HepG2 (cell line): ENCODE data around the gene SHQ1. TPM values are rescaled to one million over a fixed set of nuclear protein-coding genes. Genes with fewer than 3 reads are reported as not detected.
"Not testable (repeated sequence)": the region's sequence is repeated elsewhere in the genome, so short reads cannot be mapped to it uniquely, and the experiment has no call there.

Experiments
- ATAC-seq: fragments of 200-7000 bp; cut with Tn5 transposase; 3 replicates; pipeline ENCODE4 v1.9.1; 2020; ENCODE audit warnings: mild to moderate bottlenecking, moderate library complexity
- BruUV-seq: library from RNA; stranded (reverse); fragments of 400-500 nt; replicated peaks from 2 replicates; lab custom pipeline; 2021; lab: Mats Ljungman, UMichigan
- CTCF ChIA-PET: fragments of 300-600 bp; formaldehyde crosslinking; extraction: SDS; loops from one replicate; lab custom pipeline; 2021; ENCODE audit warnings: low total read pairs, inconsistent platforms, low intra/inter-chr PET ratio; lab: Yijun Ruan, JAX
- POLR2A ChIA-PET: fragments of 350-600 bp; sonication (Branson Sonifier 250); formaldehyde crosslinking; loops from one replicate; lab custom pipeline; 2020; ENCODE audit warnings: antibody characterized with exemption, inconsistent platforms; lab: Yijun Ruan, JAX
- DNase-seq: peaks from one replicate; pipeline ENCODE4 v3.0.0-alpha.2; 2015; ENCODE audit warnings: low spot score
- FAIRE-seq: peaks from 3 replicates; lab custom pipeline; 2011; peaks lifted over from hg19 to GRCh38; lab: Jason Lieb, UNC
- H2AFZ ChIP-seq: one replicate; pipeline ENCODE4 v1.6.1; 2011; ENCODE audit warnings: low read length, inconsistent platforms
- H3K27ac ChIP-seq: fragments of 300-600 bp; 3 replicates; pipeline ENCODE4 v1.8.0; 2011; ENCODE audit warnings: mixed run types, mild to moderate bottlenecking, mixed read lengths, low read length, inconsistent platforms; ENCODE audit not compliant: insufficient read depth; ENCODE audit errors: extremely low read length
- H3K27me3 ChIP-seq, 2 experiments: fragments of 200-600 bp in 1 of 2; 2 replicates in 1 of 2; 3 replicates in 1 of 2; pipeline versions ENCODE4 v1.6.0 to v1.8.0; 2011; ENCODE audit warnings: low read length in 2 of 2, mild to moderate bottlenecking in 2 of 2, moderate library complexity in 2 of 2, inconsistent platforms in 1 of 2; ENCODE audit not compliant: insufficient read depth in 2 of 2, control insufficient read depth in 1 of 2
- H3K36me3 ChIP-seq, 2 experiments: fragments of 200-600 bp in 1 of 2; replicated peaks in 1 of 2; 2 replicates in 1 of 2; 3 replicates in 1 of 2; pipeline versions ENCODE4 v1.5.1 to v1.8.0; 2011; ENCODE audit warnings: low read length in 2 of 2, inconsistent platforms in 1 of 2; ENCODE audit not compliant: insufficient read depth in 2 of 2, control insufficient read depth in 1 of 2
- H3K4me1 ChIP-seq: 2 replicates; pipeline ENCODE4 v1.5.1; 2012; ENCODE audit warnings: low read length, inconsistent platforms; ENCODE audit not compliant: insufficient read depth
- H3K4me2 ChIP-seq: 2 replicates; pipeline ENCODE4 v1.6.0; 2011; ENCODE audit warnings: low read depth, low read length, inconsistent platforms
- H3K4me3 ChIP-seq, 3 experiments: fragments of 200-600 bp in 1 of 3; sonication (generic), shearing (Covaris generic) in 1 of 3; replicated peaks in 1 of 3; 2 replicates each; pipeline ENCODE4 v1.5.1; 2011 to 2016; ENCODE audit warnings: low read length in 3 of 3, inconsistent platforms in 2 of 3, low read depth in 2 of 3, mild to moderate bottlenecking in 2 of 3, control low read depth in 1 of 3, mixed read lengths in 1 of 3; ENCODE audit not compliant: insufficient read depth in 1 of 3
- H3K79me2 ChIP-seq: one replicate; pipeline ENCODE4 v1.6.1; 2011; ENCODE audit warnings: low read length, inconsistent platforms; ENCODE audit not compliant: insufficient read depth
- H3K9ac ChIP-seq: 2 replicates; pipeline ENCODE4 v1.6.0; 2011; ENCODE audit warnings: mild to moderate bottlenecking, low read depth, low read length, inconsistent platforms; ENCODE audit not compliant: insufficient read depth
- H3K9me3 ChIP-seq: 2 replicates; pipeline ENCODE4 v1.5.1; 2012; ENCODE audit warnings: mild to moderate bottlenecking, low read length
- H4K20me1 ChIP-seq: 2 replicates; pipeline ENCODE4 v1.6.0; 2011; ENCODE audit warnings: inconsistent platforms, mild to moderate bottlenecking, low read length, moderate library complexity; ENCODE audit not compliant: insufficient read depth
- HOXA9 ChIP-seq: sonication (generic); formaldehyde crosslinking; IDR thresholded peaks from 2 replicates; pipeline ENCODE4 v1.8.1; 2022; ENCODE audit warnings: missing genetic modification reagents, mild to moderate bottlenecking, moderate library complexity, borderline replicate concordance
- MTF1 ChIP-seq: sonication (generic); formaldehyde crosslinking; IDR thresholded peaks from 2 replicates; pipeline ENCODE4 v1.5.0; 2020; ENCODE audit warnings: missing genetic modification reagents
- TBX2 ChIP-seq: sonication (generic); formaldehyde crosslinking; IDR thresholded peaks from 2 replicates; pipeline ENCODE4 v1.5.0; 2020; ENCODE audit warnings: missing genetic modification reagents, mild to moderate bottlenecking, borderline replicate concordance
- ZNF331 ChIP-seq: sonication (generic); formaldehyde crosslinking; IDR thresholded peaks from 2 replicates; pipeline ENCODE4 v1.4.0; 2020; ENCODE audit warnings: missing genetic modification reagents
- WGBS: methylation state at CpG from one replicate; pipeline ENCODE4 v1.1.6; 2017; ENCODE audit warnings: low lambda C conversion rate; 5-methylcytosine and 5-hydroxymethylcytosine counted together
- in situ Hi-C: cut with HindIII; loops from 2 replicates; pipeline ENCODE4 v1.10.0; 2017; ENCODE audit warnings: low pct_unique_long_range_greater_than_20kb; ENCODE audit not compliant: extremely low pct_ligation_motif_present
- intact Hi-C: fragments of 100-400 bp; cut with micrococcal nuclease; formaldehyde crosslinking; loops from one replicate; pipeline ENCODE4 v1.10.0; 2022; ENCODE audit not compliant: unreplicated experiment
- polyA plus RNA-seq, 8 experiments: library from polyadenylated mRNA; depleted of rRNA in 3 of 8; stranded (reverse) in 7 of 8; unstranded in 1 of 8; fragments of >200 nt; fragmentation: Illumina TruSeq in 4 of 8; extraction: Trizol in 4 of 8; gene quantifications; 2 replicates each; pipeline versions ENCODE4 v1.2.1 to v1.2.3, GENCODE V29; 2011 to 2016; ENCODE audit warnings: low read depth in 4 of 8, missing spikeins in 1 of 8, mixed read lengths in 1 of 8; ENCODE audit not compliant: insufficient read depth in 1 of 8
- total RNA-seq, 5 experiments: library from RNA; depleted of rRNA; stranded (reverse); fragments of >200 nt; fragmentation: Illumina TruSeq; extraction: Trizol; gene quantifications; 2 replicates each; pipeline ENCODE4 v1.2.3, GENCODE V29; 2016; ENCODE audit warnings: low read depth in 1 of 5
- TF ChIP-seq, protein P1 (sequence below): sonication (generic); formaldehyde crosslinking; IDR thresholded peaks from 2 replicates; pipeline ENCODE4 v1.9.0; 2022; ENCODE audit warnings: low read depth, missing genetic modification reagents
- TF ChIP-seq, protein P2 (sequence below): sonication (generic); formaldehyde crosslinking; IDR thresholded peaks from 2 replicates; pipeline ENCODE4 v1.4.0; 2020; ENCODE audit warnings: mild to moderate bottlenecking, missing genetic modification reagents, borderline replicate concordance

The SHQ1 gene
- total and polyA plus RNA-seq, 2 of the 13 experiments (the other 11 are each of a cell fraction or from before 2014, with no cell fraction given): 5.5 to 20.3 TPM

DNA sequence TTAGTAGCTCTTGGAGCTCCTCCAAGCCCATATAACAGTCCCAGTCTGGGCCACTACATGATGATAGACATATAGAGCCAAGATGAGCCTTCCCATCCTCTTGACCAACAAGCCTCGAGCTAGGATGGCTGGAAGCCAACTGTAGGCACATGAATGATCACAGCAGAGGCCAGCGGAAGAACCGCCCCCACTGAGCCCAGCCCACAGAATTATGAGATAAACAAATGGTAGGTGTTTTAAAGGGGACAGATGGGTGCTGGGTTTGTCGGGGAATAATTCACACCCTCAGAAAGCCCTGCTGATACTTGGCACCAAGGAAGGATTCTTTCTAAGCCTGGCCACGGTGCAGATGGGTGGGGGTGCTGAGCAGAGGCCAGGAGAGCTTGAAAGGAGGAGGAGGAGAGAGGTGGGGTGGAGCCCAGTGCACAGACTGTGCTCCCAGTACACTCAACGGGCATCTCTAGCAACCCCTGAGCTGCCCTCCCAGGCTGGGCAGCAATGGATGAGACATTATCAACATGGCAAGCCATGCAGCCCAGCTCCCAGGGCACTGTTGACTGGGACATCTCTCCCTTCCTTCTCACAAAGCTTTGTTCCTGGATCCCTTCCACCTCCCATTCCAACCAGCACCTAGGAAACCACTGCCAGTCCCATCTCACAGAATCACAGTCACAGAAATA is 115.4 kb downstream of the SHQ1 start:
- intact Hi-C loops, BruUV-seq, H3K27me3 ChIP-seq, H3K36me3 ChIP-seq, in situ Hi-C loops, H3K27ac ChIP-seq, POLR2A ChIA-PET, H3K79me2 ChIP-seq, H2AFZ ChIP-seq, H3K9me3 ChIP-seq, FAIRE-seq, H3K4me2 ChIP-seq, DNase-seq, CTCF ChIA-PET, H3K9ac ChIP-seq, H4K20me1 ChIP-seq, H3K4me3 ChIP-seq, ATAC-seq: not testable (repeated sequence)
- 25% methylated on average over 2 of the region's 6 CpGs for WGBS
- peak; percentile 72 for TF ChIP-seq ZNF331 (CRISPR knock-in tag)
- peaks cover 18% of the 10 kb centered on the region for H3K4me1 ChIP-seq

DNA sequence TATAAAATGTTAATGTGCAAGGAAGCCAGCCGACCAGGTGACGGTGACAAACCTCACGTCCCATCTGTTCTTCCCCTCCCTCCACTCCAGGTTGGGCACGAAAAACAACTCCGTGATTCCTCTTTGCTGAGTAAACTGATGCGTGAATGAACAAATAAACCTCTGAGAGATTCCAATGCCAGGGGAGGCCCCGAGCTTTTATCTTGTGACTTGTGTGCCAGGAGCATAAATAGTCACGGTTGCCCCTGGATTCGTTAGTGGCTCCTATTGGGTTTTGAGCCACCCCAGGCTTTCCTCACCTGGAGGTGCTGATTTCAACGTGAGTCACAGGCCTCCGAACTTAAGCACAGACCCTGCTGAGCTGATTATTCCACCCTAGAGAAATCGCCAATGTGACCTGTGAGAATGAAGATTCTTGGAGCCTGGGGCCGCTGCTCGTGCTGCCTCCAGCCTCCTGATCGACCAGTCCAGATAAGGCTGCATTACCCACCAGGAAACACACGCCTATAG is 119.2 kb downstream of the SHQ1 start:
- intact Hi-C loops: no loop called here
- CTCF ChIA-PET: no interaction called here
- 16% methylated on average over 14 of the region's 16 CpGs for WGBS
- H3K36me3 ChIP-seq: no peaks in the 10 kb centered on the region
- H2AFZ ChIP-seq: peak overlapping the region; percentile 21
- no peaks in the 10 kb centered on the region for H3K27me3 ChIP-seq
- no TSS peak for BruUV-seq
- in situ Hi-C loops: no loop called here
- POLR2A ChIA-PET: no interaction called here
- H3K4me1 ChIP-seq: peaks cover 21% of the 10 kb centered on the region
- H3K79me2 ChIP-seq: no peaks in the 10 kb centered on the region
- ATAC-seq (peak; percentile 62), FAIRE-seq (no peak), DNase-seq (peak; percentile 52)
- H3K27ac ChIP-seq: peak overlapping the region; percentile 6
- no peaks in the 10 kb centered on the region; the same call in 1 of the 2 replicates for H3K9me3 ChIP-seq
- peak overlapping the region in 1 of 3 experiments; percentile 38; a peak in 1 of 6 replicates for H3K4me3 ChIP-seq
- peak overlapping the region; percentile 59 for H3K4me2 ChIP-seq
- H4K20me1 ChIP-seq: no peaks in the 10 kb centered on the region
- peak overlapping the region; percentile 26 for H3K9ac ChIP-seq
- TF ChIP-seq HOXA9 (CRISPR knock-in tag): no peak
- TF ChIP-seq TBX2 (CRISPR knock-in tag): 0 out of 2 replicates have a peak, but pooled peaks have one; percentile 26
- TF ChIP-seq, protein P1, sequence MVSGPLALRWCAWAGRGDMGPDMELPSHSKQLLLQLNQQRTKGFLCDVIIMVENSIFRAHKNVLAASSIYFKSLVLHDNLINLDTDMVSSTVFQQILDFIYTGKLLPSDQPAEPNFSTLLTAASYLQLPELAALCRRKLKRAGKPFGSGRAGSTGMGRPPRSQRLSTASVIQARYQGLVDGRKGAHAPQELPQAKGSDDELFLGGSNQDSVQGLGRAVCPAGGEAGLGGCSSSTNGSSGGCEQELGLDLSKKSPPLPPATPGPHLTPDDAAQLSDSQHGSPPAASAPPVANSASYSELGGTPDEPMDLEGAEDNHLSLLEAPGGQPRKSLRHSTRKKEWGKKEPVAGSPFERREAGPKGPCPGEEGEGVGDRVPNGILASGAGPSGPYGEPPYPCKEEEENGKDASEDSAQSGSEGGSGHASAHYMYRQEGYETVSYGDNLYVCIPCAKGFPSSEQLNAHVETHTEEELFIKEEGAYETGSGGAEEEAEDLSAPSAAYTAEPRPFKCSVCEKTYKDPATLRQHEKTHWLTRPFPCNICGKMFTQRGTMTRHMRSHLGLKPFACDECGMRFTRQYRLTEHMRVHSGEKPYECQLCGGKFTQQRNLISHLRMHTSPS (CRISPR knock-in tag): peak; percentile 23; the same call in 1 of the 2 replicates
- TF ChIP-seq MTF1 (CRISPR knock-in tag): no peak
- TF ChIP-seq, protein P2, sequence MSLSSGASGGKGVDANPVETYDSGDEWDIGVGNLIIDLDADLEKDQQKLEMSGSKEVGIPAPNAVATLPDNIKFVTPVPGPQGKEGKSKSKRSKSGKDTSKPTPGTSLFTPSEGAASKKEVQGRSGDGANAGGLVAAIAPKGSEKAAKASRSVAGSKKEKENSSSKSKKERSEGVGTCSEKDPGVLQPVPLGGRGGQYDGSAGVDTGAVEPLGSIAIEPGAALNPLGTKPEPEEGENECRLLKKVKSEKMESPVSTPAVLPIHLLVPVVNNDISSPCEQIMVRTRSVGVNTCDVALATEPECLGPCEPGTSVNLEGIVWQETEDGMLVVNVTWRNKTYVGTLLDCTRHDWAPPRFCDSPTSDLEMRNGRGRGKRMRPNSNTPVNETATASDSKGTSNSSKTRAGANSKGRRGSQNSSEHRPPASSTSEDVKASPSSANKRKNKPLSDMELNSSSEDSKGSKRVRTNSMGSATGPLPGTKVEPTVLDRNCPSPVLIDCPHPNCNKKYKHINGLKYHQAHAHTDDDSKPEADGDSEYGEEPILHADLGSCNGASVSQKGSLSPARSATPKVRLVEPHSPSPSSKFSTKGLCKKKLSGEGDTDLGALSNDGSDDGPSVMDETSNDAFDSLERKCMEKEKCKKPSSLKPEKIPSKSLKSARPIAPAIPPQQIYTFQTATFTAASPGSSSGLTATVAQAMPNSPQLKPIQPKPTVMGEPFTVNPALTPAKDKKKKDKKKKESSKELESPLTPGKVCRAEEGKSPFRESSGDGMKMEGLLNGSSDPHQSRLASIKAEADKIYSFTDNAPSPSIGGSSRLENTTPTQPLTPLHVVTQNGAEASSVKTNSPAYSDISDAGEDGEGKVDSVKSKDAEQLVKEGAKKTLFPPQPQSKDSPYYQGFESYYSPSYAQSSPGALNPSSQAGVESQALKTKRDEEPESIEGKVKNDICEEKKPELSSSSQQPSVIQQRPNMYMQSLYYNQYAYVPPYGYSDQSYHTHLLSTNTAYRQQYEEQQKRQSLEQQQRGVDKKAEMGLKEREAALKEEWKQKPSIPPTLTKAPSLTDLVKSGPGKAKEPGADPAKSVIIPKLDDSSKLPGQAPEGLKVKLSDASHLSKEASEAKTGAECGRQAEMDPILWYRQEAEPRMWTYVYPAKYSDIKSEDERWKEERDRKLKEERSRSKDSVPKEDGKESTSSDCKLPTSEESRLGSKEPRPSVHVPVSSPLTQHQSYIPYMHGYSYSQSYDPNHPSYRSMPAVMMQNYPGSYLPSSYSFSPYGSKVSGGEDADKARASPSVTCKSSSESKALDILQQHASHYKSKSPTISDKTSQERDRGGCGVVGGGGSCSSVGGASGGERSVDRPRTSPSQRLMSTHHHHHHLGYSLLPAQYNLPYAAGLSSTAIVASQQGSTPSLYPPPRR (CRISPR knock-in tag): no peak
